ENCODE measurements around the gene MUS81. TPM values are rescaled to one million over a fixed set of nuclear protein-coding genes. Genes with fewer than 3 reads are reported as not detected.
"Not testable (repeated sequence)": the region's sequence is repeated elsewhere in the genome, so short reads cannot be mapped to it uniquely, and the experiment has no call there.

Gene MUS81
- total RNA-seq, 5 donors from 2014 or later (not counting 1 experiment from before 2014, with no cell fraction given) = 55.5 to 118 (median 95.6) TPM

DNA sequence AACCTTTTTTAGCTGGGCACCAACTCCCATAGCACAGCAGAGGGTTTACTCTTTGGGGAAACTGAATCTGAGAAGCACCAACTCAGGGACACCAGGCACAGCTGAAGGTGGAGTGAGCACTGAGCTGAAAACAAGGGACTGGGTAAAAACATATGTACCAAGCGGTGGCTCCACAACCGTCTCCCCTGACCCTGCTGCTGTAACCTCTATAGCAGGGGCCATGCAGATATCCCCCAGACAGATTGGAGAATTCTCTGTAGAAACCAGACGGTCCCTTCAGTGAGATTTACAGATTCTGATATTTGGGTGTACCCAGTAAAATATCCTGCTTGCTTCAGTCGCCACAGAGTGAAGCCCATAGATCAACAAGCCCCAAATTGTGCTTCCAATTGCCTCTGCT, 30.8 kb upstream of the MUS81 start:
- H3K4me1 Mint-ChIP-seq = peaks cover 8 to 16% (median 9%) of the 10 kb centered on the region in 3 donors
- H3K36me3 Mint-ChIP-seq = no peaks in the 10 kb centered on the region
- no peak for DNase-seq
- H3K9me3 Mint-ChIP-seq = no peaks in the 10 kb centered on the region
- H3K9me3 ChIP-seq = no peaks in the 10 kb centered on the region
- no peaks in the 10 kb centered on the region for H3K27me3 Mint-ChIP-seq
- no peaks in the 10 kb centered on the region for H3K27me3 ChIP-seq (replicated peaks in 1 of 2; ENCODE audit: control insufficient read depth in 2 of 2, extremely low read depth in 1 of 2, insufficient read depth in 2 of 2, low read length in 1 of 2)
- H3K27ac ChIP-seq (ENCODE audit: low read length) = no peak overlapping the region
- CTCF ChIA-PET = interaction anchor here in 1 of 2 donors (0.5 to 0.6 kb wide), 2 partner anchors 19 to 55 kb away, joined by 3 to 4 read pairs; no protein-coding TSS in a partner anchor
- ATAC-seq (replicated peaks in 1 of 4) = no peak
- H3K4me3 Mint-ChIP-seq = no peak overlapping the region
- no peaks in the 10 kb centered on the region for H3K36me3 ChIP-seq (ENCODE audit: control insufficient read depth in 2 of 2, extremely low read depth in 1 of 2, insufficient read depth in 1 of 2, low read length in 1 of 2)
- POLR2A ChIA-PET = interaction anchor here (0.7 kb wide), 2 partner anchors 17 to 568 kb away, joined by 3 to 9 read pairs; no protein-coding TSS in a partner anchor
- no peak overlapping the region for H3K27ac Mint-ChIP-seq
- no peak overlapping the region for H3K4me3 ChIP-seq (ENCODE audit: control insufficient read depth in 1 of 2, extremely low read depth in 1 of 2, low read length in 1 of 2)
- 79% methylated on average over 2 of the region's 4 CpGs for WGBS (ENCODE audit: insufficient coverage)
- peaks cover 5 to 20% of the 10 kb centered on the region in 2 experiments for H3K4me1 ChIP-seq (ENCODE audit: control insufficient read depth in 1 of 2, extremely low read depth in 1 of 2, insufficient read depth in 2 of 2, low read length in 2 of 2)

DNA sequence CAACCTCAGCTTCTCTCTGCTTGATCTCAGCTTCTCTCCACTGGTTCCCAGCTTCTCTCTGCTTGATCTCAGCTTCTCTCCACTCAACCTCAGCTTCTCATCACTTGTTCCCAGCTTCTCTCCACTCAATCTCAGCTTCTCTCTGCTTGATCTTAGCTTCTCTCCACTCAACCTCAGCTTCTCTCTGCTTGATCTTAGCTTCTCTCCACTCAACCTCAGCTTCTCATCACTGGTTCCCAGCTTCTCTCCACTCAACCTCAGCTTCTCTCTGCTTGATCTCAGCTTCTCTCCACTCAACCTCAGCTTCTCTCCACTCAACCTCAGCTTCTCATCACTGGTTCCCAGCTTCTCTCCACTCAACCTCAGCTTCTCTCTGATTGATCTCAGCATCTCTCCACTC, 28.0 kb upstream of the MUS81 start:
- peaks cover 7 to 24% of the 10 kb centered on the region in 2 experiments for H3K4me1 ChIP-seq (ENCODE audit: control insufficient read depth in 1 of 2, extremely low read depth in 1 of 2, insufficient read depth in 2 of 2, low read length in 2 of 2)
- ATAC-seq (replicated peaks in 1 of 4); DNase-seq; H3K36me3 Mint-ChIP-seq; H3K27ac ChIP-seq (ENCODE audit: low read length); H3K27ac Mint-ChIP-seq; H3K27me3 Mint-ChIP-seq; H3K9me3 ChIP-seq; H3K4me3 ChIP-seq (ENCODE audit: control insufficient read depth in 1 of 2, extremely low read depth in 1 of 2, low read length in 1 of 2); H3K27me3 ChIP-seq (replicated peaks in 1 of 2; ENCODE audit: control insufficient read depth in 2 of 2, extremely low read depth in 1 of 2, insufficient read depth in 2 of 2, low read length in 1 of 2); H3K9me3 Mint-ChIP-seq; H3K36me3 ChIP-seq (ENCODE audit: control insufficient read depth in 2 of 2, extremely low read depth in 1 of 2, insufficient read depth in 1 of 2, low read length in 1 of 2): not testable (repeated sequence)
- Mint-ChIP-seq H3K4me3 (peak overlapping the region in 2 of 3 donors; percentile 7 to 32), H3K4me1 (peaks cover 8 to 16% (median 9%) of the 10 kb centered on the region in 3 donors)
- ChIA-PET POLR2A (interaction anchor here (0.6 kb wide), 3 partner anchors 143 to 326 kb away, joined by 3 to 10 read pairs (median 3); no protein-coding TSS in a partner anchor), CTCF (interaction anchor here (0.5 to 2.4 kb wide), 4 partner anchors 26 to 140 kb away, joined by 4 to 7 read pairs (median 4); no protein-coding TSS in a partner anchor)

DNA sequence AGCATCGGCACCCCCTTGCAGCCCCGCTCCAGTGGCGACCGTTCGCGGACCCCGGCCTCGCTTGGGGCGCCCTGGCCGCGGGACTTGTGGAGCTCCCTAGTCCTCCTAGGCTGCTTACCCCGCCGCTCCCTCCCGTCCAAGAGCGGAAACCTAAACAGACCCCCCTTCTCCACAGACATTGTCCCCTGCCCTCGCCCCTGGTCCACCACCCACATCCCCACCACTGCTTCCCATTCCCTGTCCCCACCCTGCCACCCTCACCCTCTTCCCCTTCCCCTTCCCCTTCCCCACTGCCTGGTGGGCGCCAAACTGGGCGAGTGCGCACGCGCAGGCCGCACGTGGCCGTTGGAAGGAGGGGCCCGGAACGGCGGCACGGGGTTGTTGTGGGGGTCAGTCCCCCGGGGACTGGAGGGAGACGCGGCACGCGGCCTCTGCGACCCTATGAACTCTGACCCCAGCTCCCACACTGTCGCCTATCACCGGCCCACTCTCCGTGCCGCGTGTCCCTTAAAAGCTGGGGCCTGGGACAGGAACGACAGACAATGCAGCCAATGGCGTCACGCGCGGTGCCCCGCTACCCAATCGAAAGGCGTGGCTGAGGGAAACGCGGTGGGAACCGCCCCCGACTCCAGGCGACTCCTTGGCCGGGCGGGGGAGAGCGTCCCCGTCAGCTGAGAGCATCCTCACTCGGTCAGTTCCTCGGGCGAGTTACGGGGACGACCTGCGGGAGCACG, 26.8 kb upstream of the MUS81 start, which contains the start of gene SNX32:
TSS of gene SNX32 (plus strand) at position 667 of the 734 bp plus-strand sequence. CDS start 103 bp downstream, outside the sequence.
- peak within 1 kb of the TSS; percentile 67 to 93 for H3K4me3 ChIP-seq (ENCODE audit: control insufficient read depth in 1 of 2, extremely low read depth in 1 of 2, low read length in 1 of 2)
- H3K4me3 Mint-ChIP-seq = no peak within 1 kb of the TSS
- WGBS (ENCODE audit: insufficient coverage) = 1% methylated on average over 44 of the region's 63 CpGs

GRCh38 chr11:65834202-65834601, 26.0 kb upstream of the MUS81 start:
- WGBS (ENCODE audit: insufficient coverage) = 57% methylated on average over 6 of the region's 6 CpGs
- no peaks in the 10 kb centered on the region for H3K9me3 ChIP-seq
- POLR2A ChIA-PET = no interaction called here
- DNase-seq (peak in 1 of 35 experiments; percentile 23), ATAC-seq (replicated peaks in 1 of 4) (no peak)
- CTCF ChIA-PET = interaction anchor here in 1 of 2 donors (1.2 to 2.4 kb wide), 2 partner anchors 26 to 51 kb away, joined by 5 to 7 read pairs; no protein-coding TSS in a partner anchor
- Mint-ChIP-seq H3K27ac (no peak overlapping the region), H3K27me3 (no peaks in the 10 kb centered on the region), H3K4me3 (no peak overlapping the region), H3K4me1 (peaks cover 8 to 16% (median 9%) of the 10 kb centered on the region in 3 donors), H3K36me3 (no peaks in the 10 kb centered on the region), H3K9me3 (no peaks in the 10 kb centered on the region)
- no peak overlapping the region for H3K27ac ChIP-seq (ENCODE audit: low read length)
- peaks cover 0 to 2% of the 10 kb centered on the region in 2 experiments for H3K27me3 ChIP-seq (replicated peaks in 1 of 2; ENCODE audit: control insufficient read depth in 2 of 2, extremely low read depth in 1 of 2, insufficient read depth in 2 of 2, low read length in 1 of 2)
- peaks cover 7 to 24% of the 10 kb centered on the region in 2 experiments for H3K4me1 ChIP-seq (ENCODE audit: control insufficient read depth in 1 of 2, extremely low read depth in 1 of 2, insufficient read depth in 2 of 2, low read length in 2 of 2)
- no peaks in the 10 kb centered on the region for H3K36me3 ChIP-seq (ENCODE audit: control insufficient read depth in 2 of 2, extremely low read depth in 1 of 2, insufficient read depth in 1 of 2, low read length in 1 of 2)
- H3K4me3 ChIP-seq (ENCODE audit: control insufficient read depth in 1 of 2, extremely low read depth in 1 of 2, low read length in 1 of 2) = peak overlapping the region; percentile 67 to 93

More for the DNA sequence above, 26.8 kb upstream of the MUS81 start, which contains the start of gene SNX32:
- Mint-ChIP-seq H3K9me3 (no peaks in the 10 kb centered on the region), H3K27me3 (no peaks in the 10 kb centered on the region), H3K27ac (peak within 1 kb of the TSS in 1 of 2 donors; percentile 23), H3K36me3 (no peaks in the 10 kb centered on the region), H3K4me1 (peaks cover 8 to 16% (median 9%) of the 10 kb centered on the region in 3 donors)
- Histone ChIP-seq H3K27ac (ENCODE audit: low read length) (peak within 1 kb of the TSS; percentile 74), H3K4me1 (ENCODE audit: control insufficient read depth in 1 of 2, extremely low read depth in 1 of 2, insufficient read depth in 2 of 2, low read length in 2 of 2) (peaks cover 7 to 24% of the 10 kb centered on the region in 2 experiments), H3K36me3 (ENCODE audit: control insufficient read depth in 2 of 2, extremely low read depth in 1 of 2, insufficient read depth in 1 of 2, low read length in 1 of 2) (no peaks in the 10 kb centered on the region), H3K27me3 (replicated peaks in 1 of 2; ENCODE audit: control insufficient read depth in 2 of 2, extremely low read depth in 1 of 2, insufficient read depth in 2 of 2, low read length in 1 of 2) (peaks cover 0 to 2% of the 10 kb centered on the region in 2 experiments), H3K9me3 (no peaks in the 10 kb centered on the region)
- ChIA-PET POLR2A (no interaction called here), CTCF (interaction anchor here in 1 of 2 donors (0.8 to 2.4 kb wide), 3 partner anchors 26 to 67 kb away, joined by 3 to 7 read pairs (median 5); no protein-coding TSS in a partner anchor)
- peak; percentile 99 for ATAC-seq (replicated peaks in 1 of 4)
- peak; percentile 84 to 95 (median 91) for DNase-seq

DNA sequence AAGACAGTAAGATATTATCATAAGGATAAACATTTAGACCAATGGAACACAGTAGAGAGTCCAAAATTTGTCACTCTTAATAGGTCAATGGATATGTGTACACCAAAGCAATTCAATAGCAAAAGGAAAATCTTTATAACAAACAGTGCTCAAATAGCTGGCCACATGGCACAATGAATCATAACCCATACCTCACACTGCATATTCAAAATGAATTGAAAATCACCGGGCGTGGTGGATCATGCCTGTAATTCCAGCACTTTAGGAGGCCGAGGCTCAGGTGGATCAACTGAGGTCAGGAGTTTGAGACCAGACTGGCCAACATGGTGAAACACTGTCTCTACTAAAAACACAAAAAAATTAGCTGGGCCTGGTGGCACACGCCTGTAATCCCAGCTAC, 18.1 kb upstream of the MUS81 start:
- Mint-ChIP-seq H3K27ac (no peak overlapping the region), H3K4me1 (no peaks in the 10 kb centered on the region), H3K36me3 (no peaks in the 10 kb centered on the region), H3K4me3 (no peak overlapping the region), H3K27me3 (no peaks in the 10 kb centered on the region), H3K9me3 (no peaks in the 10 kb centered on the region)
- no peak overlapping the region for H3K4me3 ChIP-seq (ENCODE audit: control insufficient read depth in 1 of 2, extremely low read depth in 1 of 2, low read length in 1 of 2)
- WGBS (ENCODE audit: insufficient coverage) = 93% methylated on average over 3 of the region's 4 CpGs
- DNase-seq (no peak), ATAC-seq (replicated peaks in 1 of 4) (no peak)
- H3K27ac ChIP-seq (ENCODE audit: low read length) = no peak overlapping the region
- no peaks in the 10 kb centered on the region for H3K4me1 ChIP-seq (ENCODE audit: control insufficient read depth in 1 of 2, extremely low read depth in 1 of 2, insufficient read depth in 2 of 2, low read length in 2 of 2)
- CTCF ChIA-PET = no interaction called here
- no peaks in the 10 kb centered on the region for H3K27me3 ChIP-seq (replicated peaks in 1 of 2; ENCODE audit: control insufficient read depth in 2 of 2, extremely low read depth in 1 of 2, insufficient read depth in 2 of 2, low read length in 1 of 2)
- POLR2A ChIA-PET = interaction anchor here in 1 of 2 donors (0.7 kb wide), 1 partner anchor 10 kb away, joined by 7 read pairs; no protein-coding TSS in a partner anchor
- no peaks in the 10 kb centered on the region for H3K9me3 ChIP-seq
- no peaks in the 10 kb centered on the region for H3K36me3 ChIP-seq (ENCODE audit: control insufficient read depth in 2 of 2, extremely low read depth in 1 of 2, insufficient read depth in 1 of 2, low read length in 1 of 2)

DNA sequence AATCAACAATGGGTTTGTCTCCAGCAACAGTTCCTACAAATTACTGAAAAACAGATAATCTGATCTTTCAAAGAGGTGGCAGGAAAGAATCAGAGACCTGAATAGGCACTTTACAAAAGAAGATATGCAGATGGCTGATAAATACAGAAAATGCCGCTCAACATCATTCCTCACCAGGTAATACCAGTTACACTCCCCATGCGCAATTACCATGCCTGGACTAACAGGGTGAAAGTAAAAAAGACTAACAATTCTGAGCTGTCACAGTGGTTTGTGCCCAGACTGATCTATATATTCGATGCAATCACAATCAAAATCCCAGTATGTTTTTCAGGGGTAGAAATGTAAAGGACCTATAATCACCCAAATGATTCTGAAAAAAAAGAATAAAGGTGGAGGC, 16.4 kb upstream of the MUS81 start:
- CTCF ChIA-PET = no interaction called here
- Mint-ChIP-seq H3K36me3 (no peaks in the 10 kb centered on the region), H3K27ac (no peak overlapping the region), H3K27me3 (no peaks in the 10 kb centered on the region), H3K4me3 (no peak overlapping the region), H3K4me1 (no peaks in the 10 kb centered on the region), H3K9me3 (no peaks in the 10 kb centered on the region)
- DNase-seq = no peak
- WGBS (ENCODE audit: insufficient coverage) = 80% methylated on average over 1 of the region's 3 CpGs
- no peaks in the 10 kb centered on the region for H3K4me1 ChIP-seq (ENCODE audit: control insufficient read depth in 1 of 2, extremely low read depth in 1 of 2, insufficient read depth in 2 of 2, low read length in 2 of 2)
- no peaks in the 10 kb centered on the region for H3K27me3 ChIP-seq (replicated peaks in 1 of 2; ENCODE audit: control insufficient read depth in 2 of 2, extremely low read depth in 1 of 2, insufficient read depth in 2 of 2, low read length in 1 of 2)
- no peaks in the 10 kb centered on the region for H3K9me3 ChIP-seq
- no peak overlapping the region for H3K27ac ChIP-seq (ENCODE audit: low read length)
- POLR2A ChIA-PET = no interaction called here
- ATAC-seq (replicated peaks in 1 of 4) = no peak
- H3K36me3 ChIP-seq (ENCODE audit: control insufficient read depth in 2 of 2, extremely low read depth in 1 of 2, insufficient read depth in 1 of 2, low read length in 1 of 2) = no peaks in the 10 kb centered on the region
- no peak overlapping the region for H3K4me3 ChIP-seq (ENCODE audit: control insufficient read depth in 1 of 2, extremely low read depth in 1 of 2, low read length in 1 of 2)

Measured in T-cell (primary cell).